HEK293 (cell line): ENCODE data around the gene SMURF2.

Experiments
- CTCF ChIA-PET: fragments of 350-600 bp; formaldehyde crosslinking; extraction: SDS; loops from one replicate; lab custom pipeline; 2021; ENCODE audit warnings: antibody characterized with exemption; lab: Yijun Ruan, JAX
- POLR2A ChIA-PET: fragments of 300-600 bp; formaldehyde crosslinking; extraction: SDS; loops from one replicate; lab custom pipeline; 2020; ENCODE audit warnings: antibody characterized with exemption, inconsistent platforms; lab: Yijun Ruan, JAX
- H3K27ac ChIP-seq: fragments of 200-500 bp; sonication (Bioruptor generic); 2 replicates; pipeline ENCODE4 v1.5.1; 2014; ENCODE audit warnings: low read depth, low read length, control low read depth, inconsistent platforms; ENCODE audit errors: extremely low read depth
- H3K36me3 ChIP-seq, 2 experiments: fragments of 200-500 bp in 1 of 2; sonication (Bioruptor generic) in 1 of 2; 1 replicate in 1 of 2; 2 replicates in 1 of 2; pipeline ENCODE4 v1.5.1; 2014 to 2017; ENCODE audit warnings: inconsistent platforms in 2 of 2, low read length in 2 of 2; ENCODE audit not compliant: control insufficient read depth in 2 of 2, insufficient read depth in 1 of 2
- H3K4me1 ChIP-seq: fragments of 200-500 bp; sonication (Bioruptor generic); 2 replicates; pipeline ENCODE4 v1.5.1; 2014; ENCODE audit warnings: mild to moderate bottlenecking, low read length, inconsistent platforms; ENCODE audit not compliant: control insufficient read depth, insufficient read depth
- H3K4me3 ChIP-seq: 2 replicates; pipeline ENCODE4 v1.5.1; 2011; ENCODE audit warnings: low read depth, mild to moderate bottlenecking, control low read depth, low read length, moderate library complexity
- H3K9me3 ChIP-seq: fragments of 200-500 bp; sonication (Bioruptor generic); 2 replicates; pipeline ENCODE4 v1.5.1; 2014; ENCODE audit warnings: low read depth, low read length, inconsistent platforms; ENCODE audit not compliant: control insufficient read depth, insufficient read depth
- GLIS2 ChIP-seq: fragments of 450-650 bp; formaldehyde crosslinking; IDR thresholded peaks from 2 replicates; pipeline ENCODE4 v1.5.1; 2016; ENCODE audit warnings: missing biosample characterization, missing genetic modification characterization
- HIC1 ChIP-seq: fragments of 450-650 bp; formaldehyde crosslinking; IDR thresholded peaks from 2 replicates; pipeline ENCODE4 v1.5.1; 2016; ENCODE audit warnings: missing biosample characterization, missing genetic modification characterization
- KLF1 ChIP-seq: fragments of 450-650 bp; formaldehyde crosslinking; IDR thresholded peaks from 2 replicates; pipeline ENCODE4 v1.5.1; 2016; ENCODE audit warnings: missing biosample characterization, missing genetic modification characterization
- PRDM2 ChIP-seq: fragments of 450-650 bp; formaldehyde crosslinking; IDR thresholded peaks from 2 replicates; pipeline ENCODE4 v1.5.1; 2016; ENCODE audit warnings: missing biosample characterization, missing genetic modification characterization, borderline replicate concordance
- TCF7L2 ChIP-seq: IDR thresholded peaks from 2 replicates; pipeline ENCODE4 v1.6.1; 2011; ENCODE audit warnings: low read depth, mild to moderate bottlenecking, inconsistent platforms, low read length, moderate library complexity, borderline replicate concordance
- TSHZ1 ChIP-seq: fragments of 450-650 bp; formaldehyde crosslinking; IDR thresholded peaks from 2 replicates; pipeline ENCODE4 v1.5.1; 2016; ENCODE audit warnings: missing biosample characterization, missing genetic modification characterization, borderline replicate concordance
- ZNF114 ChIP-seq: fragments of 450-650 bp; formaldehyde crosslinking; IDR thresholded peaks from 2 replicates; pipeline ENCODE4 v1.5.0; 2017; ENCODE audit warnings: missing biosample characterization, missing genetic modification characterization
- ZNF121 ChIP-seq: fragments of 450-650 bp; formaldehyde crosslinking; IDR thresholded peaks from 2 replicates; pipeline ENCODE4 v1.5.1; 2016; ENCODE audit warnings: missing biosample characterization, missing genetic modification characterization
- ZNF18 ChIP-seq: fragments of 450-650 bp; formaldehyde crosslinking; IDR thresholded peaks from 2 replicates; pipeline ENCODE4 v1.5.1; 2016; ENCODE audit warnings: missing biosample characterization, missing genetic modification characterization
- ZNF221 ChIP-seq: fragments of 450-650 bp; formaldehyde crosslinking; IDR thresholded peaks from 2 replicates; pipeline ENCODE4 v1.5.1; 2017; ENCODE audit warnings: missing biosample characterization, missing genetic modification characterization, borderline replicate concordance
- ZNF292 ChIP-seq: fragments of 450-650 bp; formaldehyde crosslinking; IDR thresholded peaks from 2 replicates; pipeline ENCODE4 v1.5.1; 2016; ENCODE audit warnings: low read depth, missing biosample characterization, missing genetic modification characterization, borderline replicate concordance
- ZNF302 ChIP-seq: fragments of 450-650 bp; formaldehyde crosslinking; IDR thresholded peaks from 2 replicates; pipeline ENCODE4 v1.5.1; 2016; ENCODE audit warnings: missing biosample characterization, missing genetic modification characterization, low read depth
- ZNF366 ChIP-seq: fragments of 450-650 bp; formaldehyde crosslinking; conservative IDR thresholded peaks from 2 replicates; pipeline ENCODE4 v1.5.1; 2016; ENCODE audit warnings: missing biosample characterization, missing genetic modification characterization
- ZNF423 ChIP-seq: fragments of 450-650 bp; formaldehyde crosslinking; IDR thresholded peaks from 2 replicates; pipeline ENCODE4 v1.5.1; 2016; ENCODE audit warnings: missing biosample characterization, missing genetic modification characterization
- ZNF501 ChIP-seq: fragments of 450-650 bp; formaldehyde crosslinking; IDR thresholded peaks from 2 replicates; pipeline ENCODE4 v1.5.1; 2016; ENCODE audit warnings: missing biosample characterization, missing genetic modification characterization
- ZNF514 ChIP-seq: fragments of 450-650 bp; formaldehyde crosslinking; IDR thresholded peaks from 2 replicates; pipeline ENCODE4 v1.5.1; 2016; ENCODE audit warnings: missing biosample characterization, missing genetic modification characterization
- ZNF549 ChIP-seq: fragments of 450-650 bp; IDR thresholded peaks from 2 replicates; pipeline ENCODE4 v1.5.1; 2018; ENCODE audit warnings: missing biosample characterization, missing genetic modification characterization, mild to moderate bottlenecking, inconsistent platforms, moderate library complexity
- ZNF600 ChIP-seq: fragments of 450-650 bp; formaldehyde crosslinking; IDR thresholded peaks from 2 replicates; pipeline ENCODE4 v1.5.1; 2016; ENCODE audit warnings: missing biosample characterization, missing genetic modification characterization
- ZNF660 ChIP-seq: fragments of 450-650 bp; IDR thresholded peaks from 2 replicates; pipeline ENCODE4 v1.5.1; 2018; ENCODE audit warnings: missing biosample characterization, mild to moderate bottlenecking, missing genetic modification characterization
- ZNF843 ChIP-seq: fragments of 450-650 bp; formaldehyde crosslinking; IDR thresholded peaks from 2 replicates; pipeline ENCODE4 v1.5.1; 2016; ENCODE audit warnings: missing biosample characterization, missing genetic modification characterization
- ZSCAN16 ChIP-seq: fragments of 450-650 bp; formaldehyde crosslinking; IDR thresholded peaks from 2 replicates; pipeline ENCODE4 v1.5.1; 2016; ENCODE audit warnings: missing biosample characterization, missing genetic modification characterization

The SMURF2 gene

GRCh38 chr17:64535357-64535756, 126.8 kb downstream of the SMURF2 start:
- Histone ChIP-seq H3K4me3 (no peak overlapping the region), H3K4me1 (no peaks in the 10 kb centered on the region), H3K27ac (no peak overlapping the region), H3K9me3 (no peaks in the 10 kb centered on the region), H3K36me3 (peaks cover 57 to 97% of the 10 kb centered on the region in 2 experiments)
- ChIA-PET CTCF (interaction anchor here (1.9 to 2.5 kb wide), 2 partner anchors 113 to 116 kb away, joined by 6 read pairs; no protein-coding TSS in a partner anchor), POLR2A (interaction anchor here (2.9 kb wide), 1 partner anchor 30 kb away, joined by 14 read pairs; the partner anchor contains the start of gene DDX5)
- TF ChIP-seq ZNF423 (tag by site-specific recombination) (no peak), ZNF843 (tag by site-specific recombination) (no peak), ZNF660 (no peak), GLIS2 (tag by site-specific recombination) (no peak), ZNF292 (tag by site-specific recombination) (no peak), ZNF549 (tag by site-specific recombination) (no peak), KLF1 (no peak), ZNF501 (no peak), TCF7L2 (no peak)

GRCh38 chr17:64534187-64534586, 127.9 kb downstream of the SMURF2 start:
- Histone ChIP-seq H3K4me1 (no peaks in the 10 kb centered on the region), H3K4me3 (no peak overlapping the region), H3K9me3 (no peaks in the 10 kb centered on the region), H3K27ac (no peak overlapping the region), H3K36me3 (peaks cover 68 to 99% of the 10 kb centered on the region in 2 experiments)
- ChIA-PET POLR2A (interaction anchor here (2.9 kb wide), 1 partner anchor 29 kb away, joined by 14 read pairs; the partner anchor contains the start of gene DDX5), CTCF (interaction anchor here (0.6 to 2.5 kb wide), 5 partner anchors 10 to 405 kb away, joined by 3 to 9 read pairs (median 5); no protein-coding TSS in a partner anchor)
- no peak for TF ChIP-seq ZNF221 (tag by site-specific recombination)
- TF ChIP-seq PRDM2, result no peak
- TF ChIP-seq ZSCAN16, result no peak
- no peak for TF ChIP-seq ZNF600
- no peak for TF ChIP-seq ZNF501
- no peak for TF ChIP-seq ZNF366 (tag by site-specific recombination)
- TF ChIP-seq HIC1 (tag by site-specific recombination), result no peak
- TF ChIP-seq ZNF18 (tag by site-specific recombination), result no peak
- no peak for TF ChIP-seq ZNF121 (tag by site-specific recombination)
- TF ChIP-seq ZNF302 (tag by site-specific recombination), result no peak
- TF ChIP-seq TSHZ1 (tag by site-specific recombination), result no peak
- no peak for TF ChIP-seq ZNF114 (tag by site-specific recombination)
- no peak for TF ChIP-seq ZNF514 (tag by site-specific recombination)
